MM.1S (cell line): ENCODE measurements around the gene RNF208.

ENCODE experiments used
- DNase-seq: peaks from one replicate; pipeline ENCODE4 v3.0.0-alpha.2; 2015
- H2AFZ ChIP-seq: fragments of 300-600 bp; sonication (generic); 2 replicates; pipeline ENCODE4 v1.6.0; 2016; ENCODE audit warnings: antibody characterized with exemption, low read length
- H3F3A ChIP-seq: fragments of 300-600 bp; sonication (generic); 2 replicates; pipeline ENCODE4 v1.6.1; 2016; ENCODE audit warnings: mild to moderate bottlenecking, antibody characterized with exemption, low read length, moderate library complexity, mixed read lengths; ENCODE audit not compliant: insufficient read depth
- H3K27ac ChIP-seq: fragments of 300-600 bp; sonication (generic); 2 replicates; pipeline ENCODE4 v1.5.1; 2016; ENCODE audit warnings: mild to moderate bottlenecking, low read length
- H3K27me3 ChIP-seq: fragments of 300-600 bp; sonication (generic); replicated peaks from 2 replicates; pipeline ENCODE4 v1.6.0; 2016; ENCODE audit warnings: low read length; ENCODE audit not compliant: insufficient read depth
- H3K36me3 ChIP-seq: fragments of 300-600 bp; sonication (generic); replicated peaks from 2 replicates; pipeline ENCODE4 v1.6.1; 2016; ENCODE audit warnings: mild to moderate bottlenecking, low read length, mixed read lengths; ENCODE audit not compliant: insufficient read depth
- H3K4me1 ChIP-seq: fragments of 300-600 bp; sonication (generic); 2 replicates; pipeline ENCODE4 v1.6.1; 2016; ENCODE audit warnings: low read length, mixed read lengths
- H3K4me2 ChIP-seq: fragments of 300-600 bp; sonication (generic); 2 replicates; pipeline ENCODE4 v1.6.0; 2016; ENCODE audit warnings: low read depth, low read length
- H3K4me3 ChIP-seq: fragments of 300-600 bp; sonication (generic); 2 replicates; pipeline ENCODE4 v1.5.1; 2016; ENCODE audit warnings: low read length, mixed read lengths
- H3K79me2 ChIP-seq: fragments of 300-600 bp; sonication (generic); 2 replicates; pipeline ENCODE4 v1.6.1; 2016; ENCODE audit warnings: mixed run types, low read length, mixed read lengths
- H3K9ac ChIP-seq: fragments of 300-600 bp; sonication (generic); 2 replicates; pipeline ENCODE4 v1.6.1; 2016; ENCODE audit warnings: low read length, mixed read lengths
- H3K9me2 ChIP-seq: fragments of 300-600 bp; sonication (generic); replicated peaks from 2 replicates; pipeline ENCODE4 v1.6.1; 2016; ENCODE audit warnings: mild to moderate bottlenecking, low read length, mixed read lengths; ENCODE audit not compliant: insufficient read depth
- H3K9me3 ChIP-seq: fragments of 300-600 bp; sonication (generic); replicated peaks from 2 replicates; pipeline ENCODE4 v1.6.1; 2016; ENCODE audit warnings: mild to moderate bottlenecking, low read length, mixed read lengths; ENCODE audit not compliant: insufficient read depth
- H4K20me1 ChIP-seq: fragments of 300-600 bp; sonication (generic); 2 replicates; pipeline ENCODE4 v1.6.1; 2016; ENCODE audit warnings: mild to moderate bottlenecking, low read length, moderate library complexity, mixed read lengths; ENCODE audit not compliant: insufficient read depth
- CTCF ChIP-seq: fragments of 300-600 bp; sonication (generic); IDR thresholded peaks from 2 replicates; pipeline ENCODE4 v1.5.1; 2016; ENCODE audit warnings: antibody characterized with exemption, low read length, mixed read lengths
- EZH2 ChIP-seq: fragments of 300-600 bp; sonication (generic); optimal IDR thresholded peaks from 2 replicates; pipeline ENCODE3; 2017; ENCODE audit warnings: low read depth, mild to moderate bottlenecking, antibody characterized with exemption, low read length, mixed read lengths
- EZH2phosphoT487 ChIP-seq: fragments of 300-600 bp; sonication (generic); IDR thresholded peaks from 2 replicates; pipeline ENCODE4 v1.6.1; 2018; ENCODE audit warnings: antibody characterized with exemption, low read length

RNF208 gene

DNA sequence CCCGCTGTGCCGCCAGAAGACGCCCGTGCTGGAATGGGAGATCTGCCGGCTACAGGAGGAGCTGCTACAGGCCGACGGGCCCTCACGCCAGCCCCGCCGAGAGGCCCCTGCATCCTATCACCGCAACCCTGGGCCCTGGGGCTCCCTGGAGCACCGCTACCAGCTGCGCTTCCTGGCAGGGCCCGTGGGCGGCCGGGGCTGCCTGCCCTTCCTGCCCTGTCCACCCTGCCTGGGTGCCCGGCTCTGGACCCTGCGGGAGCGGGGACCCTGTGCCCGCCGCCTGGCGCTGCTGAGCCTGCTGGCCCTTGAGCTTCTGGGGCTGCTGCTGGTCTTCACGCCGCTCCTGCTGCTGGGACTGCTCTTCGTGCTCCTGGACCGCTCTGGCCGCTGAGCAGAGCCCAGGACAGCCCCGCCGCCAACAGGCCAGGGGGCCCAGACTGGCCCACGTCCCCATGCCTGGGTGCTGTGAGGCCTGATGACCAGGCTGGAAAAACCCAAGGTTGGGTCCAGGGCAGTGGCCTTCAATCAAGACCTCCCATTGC, 3.8 kb downstream of the RNF208 start:
- no peak overlapping the region for H3K9ac ChIP-seq
- H3K4me3 ChIP-seq: no peak overlapping the region
- H3K27ac ChIP-seq: no peak overlapping the region
- H3K4me2 ChIP-seq: no peak overlapping the region
- H3K9me2 ChIP-seq: no peaks in the 10 kb centered on the region
- H3K79me2 ChIP-seq: no peaks in the 10 kb centered on the region
- H3K4me1 ChIP-seq: no peaks in the 10 kb centered on the region
- H3K36me3 ChIP-seq: no peaks in the 10 kb centered on the region
- H2AFZ ChIP-seq: no peak overlapping the region
- no peaks in the 10 kb centered on the region for H3K9me3 ChIP-seq
- H3F3A ChIP-seq: no peaks in the 10 kb centered on the region; the same call in 1 of the 2 replicates
- TF ChIP-seq CTCF (no peak), EZH2phosphoT487 (no peak), EZH2 (no peak)
- H3K27me3 ChIP-seq: no peaks in the 10 kb centered on the region
- DNase-seq: no peak
- no peaks in the 10 kb centered on the region for H4K20me1 ChIP-seq

GRCh38 chr9:137217276-137218211, 4.5 kb downstream of the RNF208 start:
- no peaks in the 10 kb centered on the region for H3K9me3 ChIP-seq
- no peak overlapping the region for H3K9ac ChIP-seq
- TF ChIP-seq EZH2 (no peak), CTCF (no peak), EZH2phosphoT487 (no peak)
- H3K4me1 ChIP-seq: no peaks in the 10 kb centered on the region
- no peaks in the 10 kb centered on the region for H3K27me3 ChIP-seq
- H3K79me2 ChIP-seq: no peaks in the 10 kb centered on the region
- H3K4me2 ChIP-seq: no peak overlapping the region
- H3K4me3 ChIP-seq: no peak overlapping the region
- no peak overlapping the region for H3K27ac ChIP-seq
- no peak for DNase-seq
- H3F3A ChIP-seq: no peaks in the 10 kb centered on the region
- H3K36me3 ChIP-seq: no peaks in the 10 kb centered on the region
- no peaks in the 10 kb centered on the region for H3K9me2 ChIP-seq
- no peaks in the 10 kb centered on the region for H4K20me1 ChIP-seq
- H2AFZ ChIP-seq: no peak overlapping the region

DNA sequence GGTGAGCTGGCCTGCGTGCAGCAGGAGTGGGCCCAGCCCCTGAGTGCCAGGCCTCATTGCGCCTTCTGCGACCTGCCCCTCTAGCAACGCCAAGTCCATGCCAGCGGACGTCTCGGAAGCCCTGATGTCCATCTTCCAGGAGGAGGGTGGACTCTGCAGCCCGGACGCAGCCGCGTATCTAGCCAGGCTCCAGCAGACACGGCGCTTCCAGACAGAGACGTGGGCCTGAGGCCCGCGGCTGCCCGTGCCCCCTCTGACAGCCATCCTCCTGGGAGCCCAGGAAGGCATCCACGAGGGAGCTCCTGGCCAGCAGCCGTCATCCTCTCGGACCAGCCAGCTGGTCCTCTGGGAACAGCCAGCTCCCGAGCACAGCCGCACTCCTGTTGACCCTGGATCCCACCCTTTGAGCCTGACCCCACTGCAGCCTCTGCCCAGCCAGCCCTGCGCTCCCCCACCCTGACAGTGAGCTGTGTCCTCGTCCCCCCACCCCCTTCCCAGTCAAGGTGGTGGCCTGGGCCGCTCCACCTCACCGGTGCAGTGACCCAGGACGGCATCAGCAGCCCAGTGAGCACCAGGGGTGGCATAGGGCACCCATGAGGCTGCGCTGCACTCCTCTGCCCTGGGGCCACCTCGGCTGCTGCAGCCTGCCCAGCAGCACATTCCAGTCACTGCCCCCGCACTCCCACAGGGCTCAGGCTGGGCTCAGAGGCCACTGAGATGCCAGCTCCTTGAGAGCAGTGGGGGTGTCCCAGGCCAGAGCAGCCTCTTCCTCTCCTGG, 5.7 kb downstream of the RNF208 start:
- no peak overlapping the region for H3K4me3 ChIP-seq
- no peak overlapping the region for H3K9ac ChIP-seq

More for the DNA sequence above, 5.7 kb downstream of the RNF208 start:
- Histone ChIP-seq H3K9me2 (no peaks in the 10 kb centered on the region), H3K9me3 (no peaks in the 10 kb centered on the region), H3K4me2 (no peak overlapping the region), H4K20me1 (no peaks in the 10 kb centered on the region), H2AFZ (no peak overlapping the region), H3F3A (no peaks in the 10 kb centered on the region), H3K4me1 (no peaks in the 10 kb centered on the region), H3K79me2 (no peaks in the 10 kb centered on the region), H3K36me3 (no peaks in the 10 kb centered on the region), H3K27me3 (no peaks in the 10 kb centered on the region), H3K27ac (no peak overlapping the region)
- TF ChIP-seq CTCF (no peak), EZH2 (no peak), EZH2phosphoT487 (no peak)
- no peak for DNase-seq
